Panc1 (cell line): ENCODE results near the gene NELFCD. TPM values are rescaled to one million over a fixed set of nuclear protein-coding genes. Genes with fewer than 3 reads are reported as not detected.
A peak's percentile ranks its signal among the peaks of the same experiment; 100 is the strongest.

Source experiments
- ATAC-seq: fragments of 200-7000 bp; cut with Tn5 transposase; 2 replicates; pipeline ENCODE4 v1.9.1; 2020; ENCODE audit warnings: mild to moderate bottlenecking, moderate library complexity
- BruUV-seq: library from RNA; stranded (reverse); fragments of 400-500 nt; replicated peaks from 2 replicates; lab custom pipeline; 2021; lab: Mats Ljungman, UMichigan
- CTCF ChIA-PET: fragments of 300-600 bp; sonication (Branson Sonifier 250); formaldehyde crosslinking; loops from one replicate; lab custom pipeline; 2022; ENCODE audit warnings: antibody characterized with exemption; lab: Charles Lee
- POLR2A ChIA-PET: fragments of 300-600 bp; sonication (Branson Sonifier 250); formaldehyde crosslinking; loops from one replicate; lab custom pipeline; 2022; ENCODE audit warnings: antibody characterized with exemption; lab: Charles Lee
- DNase-seq: peaks from one replicate; pipeline ENCODE4 v3.0.0-alpha.2; 2010; ENCODE audit warnings: low read depth, low spot score
- H3K27ac ChIP-seq: 2 replicates; pipeline ENCODE4 v1.5.1; 2011; ENCODE audit warnings: mild to moderate bottlenecking, low read length, inconsistent platforms
- H3K27me3 ChIP-seq: fragments of 200-500 bp; sonication (Bioruptor generic); 2 replicates; pipeline ENCODE4 v1.6.0; 2014; ENCODE audit warnings: low read length, inconsistent platforms; ENCODE audit not compliant: control insufficient read depth, insufficient read depth
- H3K36me3 ChIP-seq: fragments of 200-500 bp; sonication (Bioruptor generic); 2 replicates; pipeline ENCODE4 v1.5.1; 2014; ENCODE audit warnings: inconsistent platforms, mild to moderate bottlenecking, low read length, moderate library complexity; ENCODE audit not compliant: control insufficient read depth, insufficient read depth
- H3K4me1 ChIP-seq: 2 replicates; pipeline ENCODE4 v1.5.1; 2011; ENCODE audit warnings: inconsistent platforms, mild to moderate bottlenecking, low read length, moderate library complexity; ENCODE audit not compliant: control insufficient read depth, insufficient read depth
- H3K4me3 ChIP-seq, 2 experiments: 2 replicates each; pipeline ENCODE4 v1.5.1; 2011 to 2012; ENCODE audit warnings: low read depth in 2 of 2, low read length in 2 of 2, mild to moderate bottlenecking in 2 of 2, inconsistent platforms in 1 of 2, moderate library complexity in 1 of 2
- H3K9me3 ChIP-seq: fragments of 200-500 bp; sonication (Bioruptor generic); 2 replicates; pipeline ENCODE4 v1.5.1; 2014; ENCODE audit warnings: low read depth, mild to moderate bottlenecking, inconsistent platforms, low read length, moderate library complexity; ENCODE audit not compliant: control insufficient read depth, insufficient read depth
- CTCF ChIP-seq: fragments of 450-650 bp; IDR thresholded peaks from 2 replicates; pipeline ENCODE4 v1.5.1; 2017; ENCODE audit warnings: mild to moderate bottlenecking
- POLR2AphosphoS5 ChIP-seq: IDR thresholded peaks from 2 replicates; pipeline ENCODE4 v1.6.1; 2012; ENCODE audit warnings: mild to moderate bottlenecking, low read depth, low read length, moderate library complexity
- REST ChIP-seq, 2 experiments: IDR thresholded peaks; 2 replicates each; pipeline ENCODE4 v1.6.1; 2011 to 2012; ENCODE audit warnings: low read depth in 2 of 2, control low read depth in 1 of 2, low read length in 1 of 2, mild to moderate bottlenecking in 1 of 2, moderate library complexity in 1 of 2; ENCODE audit not compliant: insufficient read depth in 1 of 2
- SIN3A ChIP-seq: IDR thresholded peaks from 2 replicates; pipeline ENCODE4 v1.6.1; 2012; ENCODE audit warnings: low read depth, mild to moderate bottlenecking, low read length, moderate library complexity, borderline replicate concordance; ENCODE audit not compliant: insufficient read depth
- TCF7L2 ChIP-seq: IDR thresholded peaks from 2 replicates; pipeline ENCODE4 v1.6.1; 2011; ENCODE audit warnings: mild to moderate bottlenecking, low read depth, low read length, inconsistent platforms
- in situ Hi-C: cut with HindIII; loops from 2 replicates; pipeline ENCODE4 v1.10.0; 2016; ENCODE audit warnings: low sequenced_read_pairs, low pct_unique_long_range_greater_than_20kb
- intact Hi-C: fragments of 100-400 bp; cut with micrococcal nuclease; formaldehyde crosslinking; loops from one replicate; pipeline ENCODE4 v1.10.0; 2022; ENCODE audit not compliant: unreplicated experiment
- total RNA-seq: library from RNA; stranded (reverse); gene quantifications from one replicate; pipeline ENCODE4 v1.2.1, GENCODE V29; 2021; ENCODE audit not compliant: unreplicated experiment

Gene NELFCD
- total RNA-seq, 1 experiment from 2014 or later: 108 TPM

GRCh38 chr20:59033093-59033492, 52.0 kb downstream of the NELFCD start:
- POLR2A ChIA-PET: no interaction called here

GRCh38 chr20:59033616-59034165, 52.6 kb downstream of the NELFCD start:
- ChIA-PET CTCF (no interaction called here), POLR2A (no interaction called here)
- peaks cover 65% of the 10 kb centered on the region for H3K36me3 ChIP-seq
- TF ChIP-seq SIN3A: no peak
- TF ChIP-seq CTCF: no peak
- DNase-seq (no peak), ATAC-seq (no peak)
- peaks cover 36% of the 10 kb centered on the region for H3K4me1 ChIP-seq
- intact Hi-C loops (no loop called here), in situ Hi-C loops (no loop called here)
- H3K27ac ChIP-seq: peak overlapping the region; percentile 44; the same call in 1 of the 2 replicates
- no peaks in the 10 kb centered on the region for H3K27me3 ChIP-seq
- H3K4me3 ChIP-seq: no peak overlapping the region
- H3K9me3 ChIP-seq: no peaks in the 10 kb centered on the region
- BruUV-seq: no TSS peak

More at GRCh38 chr20:59033093-59033492, 52.0 kb downstream of the NELFCD start:
- peak overlapping the region; percentile 90 for H3K27ac ChIP-seq
- H3K4me1 ChIP-seq: peaks cover 40% of the 10 kb centered on the region
- ATAC-seq (no peak), DNase-seq (no peak)
- TF ChIP-seq CTCF: no peak
- TF ChIP-seq POLR2AphosphoS5: no peak
- no peak for TF ChIP-seq SIN3A
- no peak for TF ChIP-seq REST (IDR thresholded peaks at IDR 0.05; ENCODE audit: insufficient read depth in 1 of 2, low read depth in 2 of 2, low read length in 1 of 2)
- no peak for TF ChIP-seq TCF7L2
- in situ Hi-C loops (no loop called here), intact Hi-C loops (no loop called here)
- no peaks in the 10 kb centered on the region for H3K9me3 ChIP-seq
- no TSS peak for BruUV-seq
- CTCF ChIA-PET: no interaction called here
- peaks cover 69% of the 10 kb centered on the region for H3K36me3 ChIP-seq
- H3K27me3 ChIP-seq: no peaks in the 10 kb centered on the region
- peak overlapping the region; percentile 91 to 93 for H3K4me3 ChIP-seq
